ENCODE data around the gene OR2T29. TPM values are rescaled to one million over a fixed set of nuclear protein-coding genes. Genes with fewer than 3 reads are reported as not detected.
"Not testable (repeated sequence)": the region's sequence is repeated elsewhere in the genome, so short reads cannot be mapped to it uniquely, and the experiment has no call there.

Gene OR2T29, protein sequence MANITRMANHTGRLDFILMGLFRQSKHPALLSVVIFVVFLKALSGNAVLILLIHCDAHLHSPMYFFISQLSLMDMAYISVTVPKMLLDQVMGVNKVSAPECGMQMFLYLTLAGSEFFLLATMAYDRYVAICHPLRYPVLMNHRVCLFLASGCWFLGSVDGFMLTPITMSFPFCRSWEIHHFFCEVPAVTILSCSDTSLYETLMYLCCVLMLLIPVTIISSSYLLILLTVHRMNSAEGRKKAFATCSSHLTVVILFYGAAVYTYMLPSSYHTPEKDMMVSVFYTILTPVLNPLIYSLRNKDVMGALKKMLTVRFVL
- not detected for total RNA-seq

DNA sequence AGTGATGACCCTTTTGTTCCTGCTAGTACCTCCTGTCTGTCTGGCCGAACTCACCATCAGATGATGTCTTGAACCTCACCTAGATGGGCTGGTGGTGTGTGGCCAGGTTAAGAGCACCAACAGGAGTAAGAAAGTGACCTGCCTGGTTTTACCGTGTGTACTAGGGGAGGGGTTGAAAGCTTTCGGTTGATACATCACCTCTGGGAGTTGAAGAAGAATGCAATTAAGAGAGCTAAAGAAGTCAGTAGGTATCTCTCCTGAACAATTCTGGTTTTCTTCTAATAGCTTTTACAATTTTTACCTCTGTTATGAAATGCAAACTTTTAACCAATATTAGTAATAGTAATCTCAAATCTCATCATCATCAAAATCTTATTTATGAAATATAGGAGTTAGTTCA, at the start of gene OR2T29:
Gene OR2T29, minus strand, starts transcription at position 101 of the 400 bp plus-strand sequence. CDS start 3,281 bp downstream, outside the sequence.
- H3K27ac ChIP-seq; H3K27me3 ChIP-seq; intact Hi-C loops (cut with DNase I); H3K4me3 ChIP-seq; H3K4me1 ChIP-seq; H3K9me3 ChIP-seq; DNase-seq (ENCODE audit: low spot score in 2 of 2); H3K36me3 ChIP-seq: not testable (repeated sequence)

DNA sequence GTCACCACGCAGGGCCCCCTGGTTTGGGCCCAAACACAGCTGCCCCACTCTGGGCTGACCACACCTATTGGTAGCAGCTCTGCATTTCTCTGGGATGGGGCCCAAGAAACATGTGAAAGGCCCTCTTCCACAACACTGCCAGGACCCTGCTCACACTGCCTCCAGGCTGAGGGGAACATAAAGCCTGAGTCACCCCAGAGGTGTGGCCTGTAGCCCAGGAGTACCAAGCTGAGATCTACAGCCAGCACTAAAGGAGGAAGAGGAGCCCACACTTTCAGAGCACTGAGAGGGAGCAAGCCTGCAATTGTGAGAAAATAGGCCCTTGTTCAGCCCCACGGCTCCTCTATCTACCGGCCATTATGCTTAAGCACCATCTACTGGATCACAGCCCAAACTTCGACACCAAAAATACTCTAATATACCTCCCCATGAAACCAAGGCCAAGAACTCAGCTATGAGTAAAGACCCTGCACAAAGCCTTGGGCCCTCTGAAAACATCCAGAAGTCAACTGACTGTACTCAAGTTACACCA, 49.4 kb upstream of the OR2T29 start:
- intact Hi-C loops (cut with DNase I), result no loop called here
- no peak for TF ChIP-seq CTCF (IDR thresholded peaks at IDR 0.05)
- no peak overlapping the region for H3K4me3 ChIP-seq

DNA sequence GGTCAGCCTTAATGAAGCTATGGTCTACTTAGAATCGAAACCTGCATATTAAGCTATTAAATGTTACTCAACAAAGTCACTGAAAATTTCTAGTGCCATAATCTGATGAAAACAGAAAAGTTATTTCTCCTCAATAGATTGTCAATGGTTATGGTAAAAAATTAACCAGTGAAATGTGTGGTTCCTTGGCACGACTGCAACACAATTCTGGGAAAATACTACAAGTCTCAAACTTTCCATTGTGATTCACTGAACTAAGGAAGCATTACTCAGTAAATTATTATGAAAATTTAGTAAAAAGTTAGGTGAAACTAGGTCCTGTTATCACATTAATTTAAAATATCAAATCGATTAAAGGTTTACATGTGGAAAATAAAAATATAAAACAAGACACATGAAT, 47.7 kb upstream of the OR2T29 start:
- no peak for DNase-seq (ENCODE audit: low spot score in 2 of 2)
- Histone ChIP-seq H3K4me1 (no peaks in the 10 kb centered on the region), H3K9me3 (no peaks in the 10 kb centered on the region), H3K36me3 (no peaks in the 10 kb centered on the region), H3K27ac (no peak overlapping the region), H3K27me3 (no peaks in the 10 kb centered on the region), H3K4me3 (no peak overlapping the region)
- TF ChIP-seq CTCF (IDR thresholded peaks at IDR 0.05), result no peak
- intact Hi-C loops (cut with DNase I), result no loop called here

More for the DNA sequence above, 49.4 kb upstream of the OR2T29 start:
- Histone ChIP-seq H3K9me3 (no peaks in the 10 kb centered on the region), H3K27ac (no peak overlapping the region), H3K27me3 (no peaks in the 10 kb centered on the region), H3K4me1 (no peaks in the 10 kb centered on the region), H3K36me3 (no peaks in the 10 kb centered on the region)
- DNase-seq (ENCODE audit: low spot score in 2 of 2), result no peak

- DNase-seq (ENCODE audit: low spot score in 2 of 2), result no peak
- H3K9me3 ChIP-seq, result no peaks in the 10 kb centered on the region
- no peak for TF ChIP-seq CTCF (IDR thresholded peaks at IDR 0.05)
- intact Hi-C loops (cut with DNase I), result no loop called here
- no peaks in the 10 kb centered on the region for H3K36me3 ChIP-seq
- no peaks in the 10 kb centered on the region for H3K27me3 ChIP-seq
- no peaks in the 10 kb centered on the region for H3K4me1 ChIP-seq
- no peak overlapping the region for H3K27ac ChIP-seq
- H3K4me3 ChIP-seq, result no peak overlapping the region
Measured at GRCh38 chr1:248599396-248599795, 36.8 kb upstream of the OR2T29 start.

DNA sequence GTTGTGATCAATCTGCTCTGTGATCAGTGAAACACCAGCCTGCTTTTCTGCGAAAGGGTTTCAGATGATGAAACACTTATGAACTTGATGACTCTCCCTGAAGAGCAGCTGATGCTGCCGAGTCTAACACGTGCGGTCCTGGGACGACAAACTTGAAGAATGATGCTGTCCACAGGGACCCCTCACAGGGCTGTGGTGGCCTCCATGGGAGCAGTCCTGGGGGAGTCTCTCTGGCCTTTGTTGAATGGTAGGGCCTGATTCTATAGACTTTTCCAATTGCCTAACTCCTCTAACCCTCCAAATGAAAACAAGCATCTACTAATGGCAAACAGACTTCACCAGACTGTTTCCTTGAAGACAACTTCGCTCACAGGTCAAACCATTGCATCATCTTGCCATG, 35.0 kb upstream of the OR2T29 start, which contains the start of gene OR2T10:
Gene OR2T10, minus strand, starts transcription at position 112 of the 400 bp plus-strand sequence. CDS start 3,932 bp downstream, outside the sequence.
- intact Hi-C loops (cut with DNase I), result no loop called here
- no peaks in the 10 kb centered on the region for H3K36me3 ChIP-seq
- H3K4me3 ChIP-seq, result no peak within 1 kb of the TSS
- DNase-seq (ENCODE audit: low spot score in 2 of 2), result no peak
- H3K9me3 ChIP-seq, result no peaks in the 10 kb centered on the region
- no peak within 1 kb of the TSS for H3K27ac ChIP-seq
- H3K4me1 ChIP-seq, result no peaks in the 10 kb centered on the region
- H3K27me3 ChIP-seq, result no peaks in the 10 kb centered on the region
- no peak for TF ChIP-seq CTCF (IDR thresholded peaks at IDR 0.05)

GRCh38 chr1:248596615-248597014, 34.0 kb upstream of the OR2T29 start:
- H3K9me3 ChIP-seq, result no peaks in the 10 kb centered on the region
- H3K4me3 ChIP-seq, result no peak overlapping the region
- no peak overlapping the region for H3K27ac ChIP-seq
- H3K36me3 ChIP-seq, result no peaks in the 10 kb centered on the region
- no peak for DNase-seq (ENCODE audit: low spot score in 2 of 2)
- no peak for TF ChIP-seq CTCF (IDR thresholded peaks at IDR 0.05)
- no peaks in the 10 kb centered on the region for H3K4me1 ChIP-seq
- no peaks in the 10 kb centered on the region for H3K27me3 ChIP-seq
- intact Hi-C loops (cut with DNase I), result no loop called here

All from ascending aorta (tissue), 2 donors.